ENCODE data around the gene CRELD1. TPM values are rescaled to one million over a fixed set of nuclear protein-coding genes. Genes with fewer than 3 reads are reported as not detected.

Gene CRELD1
- total and polyA plus RNA-seq, 3 experiments from 2014 or later = 14.0 to 24.5 (median 16.0) TPM

DNA sequence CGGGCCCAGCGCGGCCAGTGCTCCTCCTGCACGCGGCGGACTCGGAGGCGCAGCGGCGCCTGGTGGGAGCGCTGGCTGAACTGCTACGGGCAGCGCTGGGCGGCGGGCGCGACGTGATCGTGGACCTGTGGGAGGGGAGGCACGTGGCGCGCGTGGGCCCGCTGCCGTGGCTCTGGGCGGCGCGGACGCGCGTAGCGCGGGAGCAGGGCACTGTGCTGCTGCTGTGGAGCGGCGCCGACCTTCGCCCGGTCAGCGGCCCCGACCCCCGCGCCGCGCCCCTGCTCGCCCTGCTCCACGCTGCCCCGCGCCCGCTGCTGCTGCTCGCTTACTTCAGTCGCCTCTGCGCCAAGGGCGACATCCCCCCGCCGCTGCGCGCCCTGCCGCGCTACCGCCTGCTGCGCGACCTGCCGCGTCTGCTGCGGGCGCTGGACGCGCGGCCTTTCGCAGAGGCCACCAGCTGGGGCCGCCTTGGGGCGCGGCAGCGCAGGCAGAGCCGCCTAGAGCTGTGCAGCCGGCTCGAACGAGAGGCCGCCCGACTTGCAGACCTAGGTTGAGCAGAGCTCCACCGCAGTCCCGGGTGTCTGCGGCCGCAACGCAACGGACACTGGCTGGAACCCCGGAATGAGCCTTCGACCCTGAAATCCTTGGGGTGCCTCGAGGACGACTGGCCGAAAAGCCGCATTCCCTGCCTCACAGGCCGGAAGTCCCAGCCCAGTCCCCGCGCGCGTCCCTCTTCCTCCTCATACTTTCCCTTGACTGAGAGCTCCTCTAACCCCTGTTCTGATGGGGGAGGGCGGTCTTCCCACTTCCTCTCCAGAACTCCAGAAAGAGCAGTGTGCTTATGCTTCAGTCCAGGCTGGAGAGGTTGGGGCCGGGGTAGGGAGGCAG lies 18.1 kb upstream of the CRELD1 start:
- DNase-seq = peak in 2 of 5 donors; percentile 12 to 52
- Mint-ChIP-seq H3K4me1 (peaks cover 7 to 21% (median 15%) of the 10 kb centered on the region in 3 donors), H3K9me3 (no peaks in the 10 kb centered on the region), H3K27me3 (peaks cover 7 to 16% of the 10 kb centered on the region in 2 donors), H3K27ac (peak overlapping the region in 2 of 8 donors; percentile 17 to 88), H3K36me3 (peaks cover 0 to 2% (median 0%) of the 10 kb centered on the region in 3 donors), H3K4me3 (peak overlapping the region; percentile 74 to 93 (median 77))
- Histone ChIP-seq H3K9me3 (ENCODE audit: low read length) (no peaks in the 10 kb centered on the region), H3K27ac (ENCODE audit: low read depth, low read length) (no peak overlapping the region), H3K36me3 (ENCODE audit: insufficient read depth, low read length) (no peaks in the 10 kb centered on the region), H3K27me3 (ENCODE audit: insufficient read depth, low read length, poor library complexity, severe bottlenecking) (no peaks in the 10 kb centered on the region), H3K4me1 (ENCODE audit: insufficient read depth, low read length) (peaks cover 9% of the 10 kb centered on the region), H3K4me3 (ENCODE audit: low read length) (peak overlapping the region; percentile 49)
- POLR2A ChIA-PET = interaction anchor here (2.9 kb wide), 1 partner anchor 17 kb away, joined by 14 read pairs; the partner anchor contains the start of gene CRELD1
- CTCF ChIA-PET = interaction anchor here (1.5 to 1.8 kb wide), 2 partner anchors 18 to 107 kb away, joined by 3 to 7 read pairs; partner anchors contain the start of gene CRELD1

DNA sequence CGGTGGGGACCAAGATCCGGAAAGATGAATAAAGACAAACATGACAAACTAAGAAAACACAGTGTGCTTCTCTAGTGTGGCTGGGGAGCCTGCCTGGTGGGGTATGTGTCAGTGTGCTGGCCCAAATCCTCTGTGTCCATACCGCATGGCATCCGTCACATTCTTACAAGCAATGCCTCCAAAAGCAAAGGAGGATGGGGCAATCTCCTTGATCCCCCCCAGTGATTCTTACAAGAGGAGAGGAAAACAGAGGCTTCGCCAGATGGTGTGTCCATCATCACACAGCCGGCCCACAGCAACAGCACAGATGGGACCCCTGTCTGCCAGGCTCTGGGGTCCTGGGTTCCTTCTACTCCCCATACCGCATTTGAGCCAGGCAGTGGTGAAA lies 17.3 kb upstream of the CRELD1 start:
- ChIA-PET CTCF (interaction anchor here (1.8 kb wide), 1 partner anchor 17 kb away, joined by 7 read pairs; the partner anchor contains the start of gene CRELD1), POLR2A (interaction anchor here (0.6 to 2.9 kb wide), 3 partner anchors 16 to 336 kb away, joined by 4 to 14 read pairs (median 4); partner anchors contain the start of gene CRELD1)
- Mint-ChIP-seq H3K4me3 (peak overlapping the region; percentile 40 to 93 (median 76)), H3K9me3 (no peaks in the 10 kb centered on the region), H3K4me1 (peaks cover 7 to 21% (median 15%) of the 10 kb centered on the region in 3 donors), H3K27me3 (peaks cover 7 to 13% of the 10 kb centered on the region in 2 donors), H3K27ac (peak overlapping the region in 1 of 8 donors; percentile 43), H3K36me3 (no peaks in the 10 kb centered on the region)
- Histone ChIP-seq H3K4me1 (ENCODE audit: insufficient read depth, low read length) (peaks cover 9% of the 10 kb centered on the region), H3K36me3 (ENCODE audit: insufficient read depth, low read length) (no peaks in the 10 kb centered on the region), H3K27ac (ENCODE audit: low read depth, low read length) (peak overlapping the region; percentile 51), H3K4me3 (ENCODE audit: low read length) (peak overlapping the region; percentile 22), H3K27me3 (ENCODE audit: insufficient read depth, low read length, poor library complexity, severe bottlenecking) (no peaks in the 10 kb centered on the region), H3K9me3 (ENCODE audit: low read length) (no peaks in the 10 kb centered on the region)
- no peak for DNase-seq

DNA sequence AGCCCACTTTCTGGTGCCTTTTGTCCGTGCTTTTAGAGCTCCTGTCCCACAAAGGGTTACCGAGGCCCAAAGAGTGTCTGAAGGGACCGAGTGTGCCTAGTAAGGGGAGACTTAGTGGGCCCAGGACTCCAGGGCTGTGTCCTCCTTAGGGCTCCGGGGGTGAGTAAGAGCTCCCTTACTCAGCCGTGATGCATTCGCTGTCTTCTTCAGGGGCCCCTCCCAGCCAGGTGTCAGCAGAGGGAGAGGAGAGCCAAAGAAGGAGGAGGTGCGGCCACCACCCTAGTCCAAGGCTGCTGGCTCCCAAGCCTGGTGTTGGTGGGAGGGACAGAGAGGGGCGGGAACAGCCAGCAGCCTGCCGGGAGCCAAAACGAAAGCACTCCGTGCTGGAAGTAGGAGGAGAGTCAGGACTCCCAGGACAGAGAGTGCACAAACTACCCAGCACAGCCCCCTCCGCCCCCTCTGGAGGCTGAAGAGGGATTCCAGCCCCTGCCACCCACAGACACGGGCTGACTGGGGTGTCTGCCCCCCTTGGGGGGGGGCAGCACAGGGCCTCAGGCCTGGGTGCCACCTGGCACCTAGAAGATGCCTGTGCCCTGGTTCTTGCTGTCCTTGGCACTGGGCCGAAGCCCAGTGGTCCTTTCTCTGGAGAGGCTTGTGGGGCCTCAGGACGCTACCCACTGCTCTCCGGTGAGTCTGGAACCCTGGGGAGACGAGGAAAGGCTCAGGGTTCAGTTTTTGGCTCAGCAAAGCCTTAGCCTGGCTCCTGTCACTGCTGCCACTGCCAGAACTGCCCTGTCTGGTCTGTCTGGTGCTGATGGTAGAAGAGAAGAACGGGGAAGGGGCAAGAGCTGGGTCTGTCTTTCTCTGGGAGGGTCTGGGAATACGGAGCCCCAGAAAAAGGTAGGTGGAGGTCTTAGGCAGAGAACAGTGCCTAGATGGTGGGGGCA lies 16.6 kb upstream of the CRELD1 start, which contains the start of gene IL17RC:
TSS of gene IL17RC (plus strand) at position 365 of the 947 bp plus-strand sequence. CDS start at position 583, 218 bp downstream.
- Histone ChIP-seq H3K36me3 (ENCODE audit: insufficient read depth, low read length) (no peaks in the 10 kb centered on the region), H3K27me3 (ENCODE audit: insufficient read depth, low read length, poor library complexity, severe bottlenecking) (no peaks in the 10 kb centered on the region), H3K9me3 (ENCODE audit: low read length) (no peaks in the 10 kb centered on the region), H3K4me3 (ENCODE audit: low read length) (peak within 1 kb of the TSS; percentile 49), H3K27ac (ENCODE audit: low read depth, low read length) (peak within 1 kb of the TSS; percentile 64), H3K4me1 (ENCODE audit: insufficient read depth, low read length) (peaks cover 9% of the 10 kb centered on the region)
- ChIA-PET CTCF (interaction anchor here (1.8 kb wide), 1 partner anchor 16 kb away, joined by 7 read pairs; the partner anchor contains the start of gene CRELD1), POLR2A (interaction anchor here (0.6 to 2.9 kb wide), 3 partner anchors 15 to 335 kb away, joined by 4 to 14 read pairs (median 4); partner anchors contain the start of gene CRELD1)
- Mint-ChIP-seq H3K27ac (peak within 1 kb of the TSS in 2 of 8 donors; percentile 43 to 88), H3K4me3 (peak within 1 kb of the TSS; percentile 74 to 93 (median 77)), H3K27me3 (peaks cover 7 to 11% of the 10 kb centered on the region in 2 donors), H3K9me3 (no peaks in the 10 kb centered on the region), H3K36me3 (no peaks in the 10 kb centered on the region), H3K4me1 (peaks cover 7 to 20% (median 15%) of the 10 kb centered on the region in 3 donors)
- no peak for DNase-seq

DNA sequence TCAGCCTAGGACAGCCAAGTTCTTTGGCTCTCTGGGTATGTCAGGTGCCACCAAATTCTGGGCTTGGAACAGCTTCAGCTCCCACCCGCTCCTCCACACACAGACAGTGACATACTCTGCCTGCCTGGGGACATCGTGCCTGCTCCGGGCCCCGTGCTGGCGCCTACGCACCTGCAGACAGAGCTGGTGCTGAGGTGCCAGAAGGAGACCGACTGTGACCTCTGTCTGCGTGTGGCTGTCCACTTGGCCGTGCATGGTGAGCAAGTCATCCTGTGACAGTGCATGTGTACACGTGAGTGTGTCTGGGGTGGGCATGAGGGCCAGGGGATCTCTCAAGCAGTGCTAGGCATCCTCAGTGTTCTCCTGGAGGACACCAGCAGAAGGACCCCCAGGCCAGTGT lies 15.8 kb upstream of the CRELD1 start:
- H3K9me3 ChIP-seq (ENCODE audit: low read length) = no peaks in the 10 kb centered on the region
- no peak overlapping the region for H3K27ac Mint-ChIP-seq
- no peak overlapping the region for H3K4me3 Mint-ChIP-seq
- peaks cover 3 to 14% (median 8%) of the 10 kb centered on the region in 3 donors for H3K4me1 Mint-ChIP-seq
- POLR2A ChIA-PET = no interaction called here
- H3K27ac ChIP-seq (ENCODE audit: low read depth, low read length) = no peak overlapping the region
- peaks cover 9% of the 10 kb centered on the region for H3K4me1 ChIP-seq (ENCODE audit: insufficient read depth, low read length)
- no peaks in the 10 kb centered on the region for H3K27me3 ChIP-seq (ENCODE audit: insufficient read depth, low read length, poor library complexity, severe bottlenecking)
- H3K9me3 Mint-ChIP-seq = no peaks in the 10 kb centered on the region
- no peak for DNase-seq
- CTCF ChIA-PET = no interaction called here
- no peaks in the 10 kb centered on the region for H3K36me3 Mint-ChIP-seq
- H3K27me3 Mint-ChIP-seq = peaks cover 4 to 12% of the 10 kb centered on the region in 2 donors
- H3K4me3 ChIP-seq (ENCODE audit: low read length) = no peak overlapping the region
- no peaks in the 10 kb centered on the region for H3K36me3 ChIP-seq (ENCODE audit: insufficient read depth, low read length)

DNA sequence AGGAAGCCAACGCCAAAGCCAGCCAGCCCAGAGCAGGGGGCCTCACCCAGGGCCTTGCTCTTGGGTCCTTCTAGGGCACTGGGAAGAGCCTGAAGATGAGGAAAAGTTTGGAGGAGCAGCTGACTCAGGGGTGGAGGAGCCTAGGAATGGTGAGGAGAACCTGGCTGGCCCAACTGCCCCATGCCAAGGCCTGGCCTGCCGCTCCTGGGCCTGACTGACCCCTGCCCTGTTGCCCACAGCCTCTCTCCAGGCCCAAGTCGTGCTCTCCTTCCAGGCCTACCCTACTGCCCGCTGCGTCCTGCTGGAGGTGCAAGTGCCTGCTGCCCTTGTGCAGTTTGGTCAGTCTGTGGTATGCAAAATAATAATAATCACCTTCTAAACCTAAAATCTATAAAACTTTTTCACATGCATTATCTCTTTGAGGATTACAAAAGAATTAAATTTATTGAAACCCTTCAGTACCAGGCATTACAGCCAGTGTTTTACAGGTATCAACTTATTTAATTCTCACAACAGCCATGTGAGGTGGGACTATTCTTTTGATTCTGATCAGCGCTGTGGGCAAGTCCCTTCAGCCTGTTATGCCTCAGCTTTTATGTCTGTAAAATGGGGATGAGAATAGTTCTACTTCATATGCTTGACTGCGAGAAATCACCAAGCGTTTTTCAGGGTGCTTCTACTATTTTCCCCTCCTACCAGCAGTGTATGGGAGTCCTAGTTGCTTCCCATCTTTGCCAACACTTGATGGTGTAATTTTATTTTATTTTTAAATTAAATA lies 15.2 kb upstream of the CRELD1 start:
- ChIA-PET POLR2A (no interaction called here), CTCF (no interaction called here)
- Mint-ChIP-seq H3K27ac (peak overlapping the region in 1 of 8 donors; percentile 46), H3K4me3 (peak overlapping the region in 1 of 7 donors; percentile 84), H3K36me3 (no peaks in the 10 kb centered on the region), H3K27me3 (peaks cover 4 to 12% of the 10 kb centered on the region in 2 donors), H3K4me1 (peaks cover 3 to 14% (median 8%) of the 10 kb centered on the region in 3 donors), H3K9me3 (no peaks in the 10 kb centered on the region)
- H3K4me3 ChIP-seq (ENCODE audit: low read length) = no peak overlapping the region
- no peaks in the 10 kb centered on the region for H3K36me3 ChIP-seq (ENCODE audit: insufficient read depth, low read length)
- H3K9me3 ChIP-seq (ENCODE audit: low read length) = no peaks in the 10 kb centered on the region
- no peak for DNase-seq
- peaks cover 9% of the 10 kb centered on the region for H3K4me1 ChIP-seq (ENCODE audit: insufficient read depth, low read length)
- no peak overlapping the region for H3K27ac ChIP-seq (ENCODE audit: low read depth, low read length)
- no peaks in the 10 kb centered on the region for H3K27me3 ChIP-seq (ENCODE audit: insufficient read depth, low read length, poor library complexity, severe bottlenecking)

DNA sequence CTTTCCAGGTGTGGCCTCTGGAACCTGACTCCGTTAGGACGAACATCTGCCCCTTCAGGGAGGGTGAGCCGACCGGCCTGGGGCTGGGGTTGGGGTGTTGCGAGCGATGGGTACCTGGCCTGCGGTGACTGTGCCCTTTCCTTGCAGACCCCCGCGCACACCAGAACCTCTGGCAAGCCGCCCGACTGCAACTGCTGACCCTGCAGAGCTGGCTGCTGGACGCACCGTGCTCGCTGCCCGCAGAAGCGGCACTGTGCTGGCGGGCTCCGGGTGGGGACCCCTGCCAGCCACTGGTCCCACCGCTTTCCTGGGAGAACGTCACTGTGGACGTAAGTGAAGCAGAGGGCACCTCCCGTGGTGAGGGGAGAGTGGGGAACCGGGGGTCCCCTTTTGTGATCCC lies 5.5 kb upstream of the CRELD1 start:
- H3K4me3 ChIP-seq (ENCODE audit: low read length) = no peak overlapping the region
- Mint-ChIP-seq H3K4me3 (no peak overlapping the region), H3K27me3 (peaks cover 6 to 12% of the 10 kb centered on the region in 2 donors), H3K36me3 (no peaks in the 10 kb centered on the region), H3K27ac (no peak overlapping the region), H3K9me3 (no peaks in the 10 kb centered on the region), H3K4me1 (peaks cover 11 to 25% (median 11%) of the 10 kb centered on the region in 3 donors)
- no peak for DNase-seq
- POLR2A ChIA-PET = no interaction called here
- no peak overlapping the region for H3K27ac ChIP-seq (ENCODE audit: low read depth, low read length)
- CTCF ChIA-PET = no interaction called here
- no peaks in the 10 kb centered on the region for H3K9me3 ChIP-seq (ENCODE audit: low read length)
- H3K36me3 ChIP-seq (ENCODE audit: insufficient read depth, low read length) = no peaks in the 10 kb centered on the region
- H3K4me1 ChIP-seq (ENCODE audit: insufficient read depth, low read length) = peaks cover 9% of the 10 kb centered on the region
- no peaks in the 10 kb centered on the region for H3K27me3 ChIP-seq (ENCODE audit: insufficient read depth, low read length, poor library complexity, severe bottlenecking)

Data from CD8-positive, alpha-beta memory T cell (primary cell).